Fibroblast of villous mesenchyme (primary cell): Measurements from ENCODE around the gene CTTNBP2. TPM values are rescaled to one million over a fixed set of nuclear protein-coding genes. Genes with fewer than 3 reads are reported as not detected.

ENCODE experiments used
- DNase-seq: peaks from one replicate; pipeline ENCODE4 v3.0.0-alpha.2; 2010; ENCODE audit warnings: low read depth
- H3K4me3 ChIP-seq: 2 replicates; pipeline ENCODE4 v1.5.1; 2011; ENCODE audit warnings: low read depth, mild to moderate bottlenecking, low read length
- total RNA-seq: library from RNA; depleted of rRNA; stranded (reverse); fragments of >200 nt; gene quantifications from 2 replicates; pipeline ENCODE4 v1.2.3, GENCODE V29; 2012
- TF ChIP-seq, protein P1 (sequence below): IDR thresholded peaks from 2 replicates; pipeline ENCODE4 v1.5.1; 2012; ENCODE audit warnings: low read depth, mild to moderate bottlenecking, low read length; ENCODE audit not compliant: insufficient read depth

Gene CTTNBP2
- total RNA-seq, 1 donor = 1.3 TPM

DNA sequence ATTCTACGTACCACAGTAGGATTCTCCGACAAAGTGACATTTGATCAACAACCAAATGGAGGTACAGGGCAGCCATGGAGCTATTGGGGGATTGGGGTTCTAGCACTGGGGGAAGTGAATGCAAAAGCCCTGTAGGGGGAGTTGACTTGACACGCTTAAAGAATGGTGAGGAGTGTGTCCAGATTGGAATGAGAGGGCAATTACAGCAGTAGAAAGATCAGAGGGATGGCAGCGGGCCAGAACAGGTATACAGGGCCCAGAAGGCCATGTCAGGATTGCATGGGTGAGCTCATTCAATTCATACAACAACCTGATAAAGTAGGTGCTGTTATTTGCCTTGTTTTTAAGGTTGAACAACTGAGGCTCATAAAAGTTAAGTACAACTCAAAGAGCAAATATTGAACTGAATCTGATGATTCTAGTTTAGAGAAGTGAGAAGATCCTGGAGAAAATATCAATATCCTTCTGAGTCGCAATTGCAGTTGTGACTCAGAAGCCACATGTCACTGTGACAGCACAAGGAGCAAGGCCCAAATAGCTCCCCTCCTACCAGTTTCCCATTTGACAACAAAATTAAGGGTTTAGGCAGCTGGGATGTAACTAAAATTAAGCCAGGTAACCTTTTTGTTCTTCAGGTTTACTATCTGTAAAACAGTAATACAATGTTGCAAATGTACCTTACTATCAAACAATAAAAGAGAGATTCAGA is 28.0 kb upstream of the CTTNBP2 start:
- TF ChIP-seq, protein P1, sequence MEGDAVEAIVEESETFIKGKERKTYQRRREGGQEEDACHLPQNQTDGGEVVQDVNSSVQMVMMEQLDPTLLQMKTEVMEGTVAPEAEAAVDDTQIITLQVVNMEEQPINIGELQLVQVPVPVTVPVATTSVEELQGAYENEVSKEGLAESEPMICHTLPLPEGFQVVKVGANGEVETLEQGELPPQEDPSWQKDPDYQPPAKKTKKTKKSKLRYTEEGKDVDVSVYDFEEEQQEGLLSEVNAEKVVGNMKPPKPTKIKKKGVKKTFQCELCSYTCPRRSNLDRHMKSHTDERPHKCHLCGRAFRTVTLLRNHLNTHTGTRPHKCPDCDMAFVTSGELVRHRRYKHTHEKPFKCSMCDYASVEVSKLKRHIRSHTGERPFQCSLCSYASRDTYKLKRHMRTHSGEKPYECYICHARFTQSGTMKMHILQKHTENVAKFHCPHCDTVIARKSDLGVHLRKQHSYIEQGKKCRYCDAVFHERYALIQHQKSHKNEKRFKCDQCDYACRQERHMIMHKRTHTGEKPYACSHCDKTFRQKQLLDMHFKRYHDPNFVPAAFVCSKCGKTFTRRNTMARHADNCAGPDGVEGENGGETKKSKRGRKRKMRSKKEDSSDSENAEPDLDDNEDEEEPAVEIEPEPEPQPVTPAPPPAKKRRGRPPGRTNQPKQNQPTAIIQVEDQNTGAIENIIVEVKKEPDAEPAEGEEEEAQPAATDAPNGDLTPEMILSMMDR = no peak
- no peak overlapping the region for H3K4me3 ChIP-seq
- DNase-seq = no peak

DNA sequence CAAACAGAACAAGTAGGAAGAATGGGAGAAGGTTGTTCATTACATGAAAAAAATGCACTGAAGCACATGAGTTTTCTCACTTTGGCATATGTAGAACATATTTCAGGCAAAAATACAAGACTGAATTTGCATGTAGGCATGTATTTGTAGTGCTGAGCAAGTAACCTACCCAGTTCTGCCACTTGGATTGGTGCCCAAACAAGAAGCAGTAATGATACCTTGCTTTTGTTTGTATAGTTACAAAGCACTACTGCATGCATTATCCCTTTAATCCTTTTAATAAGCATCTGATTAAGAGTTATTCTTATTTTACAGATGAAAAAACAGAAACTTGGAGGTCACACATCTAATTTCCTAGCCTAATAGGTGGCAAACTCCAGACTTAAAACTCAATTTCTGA is 23.1 kb upstream of the CTTNBP2 start:
- no peak overlapping the region for H3K4me3 ChIP-seq
- DNase-seq = no peak
- TF ChIP-seq, protein P1 = no peak

DNA sequence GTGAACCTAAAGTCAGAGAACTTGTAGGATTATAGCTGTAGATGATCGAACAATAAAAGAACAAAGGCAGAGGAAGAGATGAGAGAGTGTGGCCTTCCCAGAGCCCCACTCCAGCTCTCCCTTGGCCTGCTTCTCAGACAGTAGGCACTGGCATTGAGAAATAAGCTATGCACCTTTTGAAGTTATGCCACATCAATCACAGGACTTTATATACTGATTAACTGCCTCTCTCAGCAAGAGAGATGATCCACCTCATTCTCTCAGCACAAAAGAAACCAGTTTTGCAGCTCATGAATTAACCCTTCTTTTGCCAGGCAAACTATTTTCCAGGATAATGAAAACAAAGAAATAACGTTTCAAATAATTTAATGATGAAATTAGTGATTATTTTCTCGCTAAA is 22.0 kb upstream of the CTTNBP2 start:
- TF ChIP-seq, protein P1 = no peak

DNA sequence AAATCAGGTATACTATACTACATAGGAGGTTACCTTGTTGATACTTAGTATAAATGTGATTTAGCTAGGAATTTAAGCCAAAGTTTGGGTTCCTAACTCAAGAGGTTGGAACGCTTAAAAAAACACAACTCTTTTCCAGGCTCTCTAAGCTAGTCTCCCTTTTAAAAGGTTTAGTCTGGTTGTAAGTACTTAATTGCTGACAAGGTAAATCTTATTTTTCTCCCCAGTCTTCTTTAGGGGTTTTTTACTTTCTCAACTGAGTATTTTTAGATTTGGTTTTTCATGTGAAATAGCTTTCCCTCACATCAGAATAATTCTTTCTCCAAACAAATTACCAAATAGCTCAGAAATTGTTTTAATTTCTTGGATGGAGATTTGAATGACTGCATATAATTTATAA is 20.8 kb upstream of the CTTNBP2 start:
- no peak overlapping the region for H3K4me3 ChIP-seq
- TF ChIP-seq, protein P1 = no peak
- DNase-seq = no peak

More for the DNA sequence above, 22.0 kb upstream of the CTTNBP2 start:
- no peak overlapping the region for H3K4me3 ChIP-seq
- DNase-seq = no peak

DNA sequence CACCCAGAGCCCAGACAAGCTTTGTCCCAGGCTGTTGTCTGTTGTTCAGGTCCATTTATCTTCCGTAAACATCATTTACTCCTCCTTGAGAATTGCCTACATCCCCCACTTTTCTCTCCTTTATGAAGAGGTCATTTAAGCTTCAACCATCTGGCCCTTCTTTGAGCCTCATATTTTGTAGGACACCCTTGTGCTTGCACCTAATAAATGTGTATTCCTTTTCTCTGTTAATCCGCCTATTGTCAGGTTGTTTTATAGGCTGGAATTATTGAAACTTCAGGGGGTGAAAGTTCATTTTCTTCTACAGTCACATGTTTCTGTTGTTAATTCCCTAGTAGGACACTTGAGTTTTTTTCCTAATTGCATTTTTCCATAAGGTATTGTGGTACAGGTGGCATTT is 19.6 kb upstream of the CTTNBP2 start:
- no peak overlapping the region for H3K4me3 ChIP-seq
- TF ChIP-seq, protein P1 = no peak
- DNase-seq = no peak

DNA sequence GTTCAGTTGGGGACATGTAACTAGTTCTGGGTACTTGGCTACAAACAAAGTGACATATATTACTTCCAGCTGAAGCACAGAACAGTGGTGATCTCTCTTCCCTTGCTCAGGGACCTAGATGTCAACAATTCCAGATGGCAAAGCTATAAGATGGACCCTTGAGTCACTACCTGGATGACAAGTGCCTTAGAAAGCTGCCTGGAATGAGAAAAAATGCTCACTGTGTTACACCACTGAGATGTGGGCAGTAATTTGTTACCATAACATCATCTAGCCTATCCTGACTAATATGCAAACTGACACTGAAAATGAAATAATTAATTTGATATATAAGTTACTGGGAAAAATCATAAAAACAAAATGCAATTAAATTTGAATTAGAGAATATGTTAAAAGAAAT is 16.4 kb upstream of the CTTNBP2 start:
- DNase-seq = no peak
- TF ChIP-seq, protein P1 = no peak
- H3K4me3 ChIP-seq = no peak overlapping the region

DNA sequence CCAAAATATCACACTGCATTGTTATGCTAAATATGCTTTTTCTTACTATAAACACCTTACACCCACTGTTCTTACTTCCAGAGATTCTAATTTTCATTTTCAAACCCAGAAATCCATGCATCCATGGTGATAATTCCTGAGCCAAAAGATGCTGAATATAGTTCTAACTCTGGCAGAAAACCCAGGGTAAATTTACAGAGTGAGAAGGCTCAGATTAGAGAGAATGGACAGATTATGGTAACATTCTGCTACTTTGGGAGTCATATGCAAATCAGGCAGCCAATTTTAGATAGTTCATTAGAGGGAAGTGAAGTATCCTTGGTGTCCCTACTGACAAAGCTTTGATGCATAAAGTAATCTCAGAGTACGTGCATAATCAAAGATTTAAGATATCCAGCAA is 15.4 kb upstream of the CTTNBP2 start:
- no peak overlapping the region for H3K4me3 ChIP-seq
- TF ChIP-seq, protein P1 = no peak
- no peak for DNase-seq
